HUDEP-2 (cell line): ENCODE results near the gene FAM227B.
"Not testable (repeated sequence)": the region's sequence is repeated elsewhere in the genome, so short reads cannot be mapped to it uniquely, and the experiment has no call there.

Experiments used
- DNase-seq, 76 experiments: peaks; one replicate each; lab custom pipeline; 2025; ENCODE audit not compliant: unreplicated experiment in 76 of 76; lab: John Stamatoyannopoulos, UW

FAM227B gene

GRCh38 chr15:49402515-49403296 is 217.9 kb downstream of the FAM227B start:
- DNase-seq: not testable (repeated sequence)

GRCh38 chr15:49387471-49387870 is 233.1 kb downstream of the FAM227B start:
- no peak for DNase-seq

- DNase-seq: no peak
Measured at GRCh38 chr15:49383266-49383665, 237.4 kb downstream of the FAM227B start.

- no peak for DNase-seq
Measured at GRCh38 chr15:49382394-49382793, 238.2 kb downstream of the FAM227B start.

GRCh38 chr15:49380912-49381311 is 239.7 kb downstream of the FAM227B start:
- no peak for DNase-seq

GRCh38 chr15:49379996-49380395 is 240.6 kb downstream of the FAM227B start:
- no peak for DNase-seq

GRCh38 chr15:49372366-49372765 is 248.3 kb downstream of the FAM227B start:
- no peak for DNase-seq

GRCh38 chr15:49370782-49371181 is 249.8 kb downstream of the FAM227B start:
- DNase-seq: peak in 6 of 76 experiments; percentile 1 to 6 (median 4)

- DNase-seq: no peak
Measured at GRCh38 chr15:49366496-49366895, 254.1 kb downstream of the FAM227B start.

GRCh38 chr15:49361370-49361769 is 259.2 kb downstream of the FAM227B start:
- no peak for DNase-seq

- not testable (repeated sequence) for DNase-seq
Measured at GRCh38 chr15:49354439-49354838, 266.2 kb downstream of the FAM227B start.

- no peak for DNase-seq
Measured at GRCh38 chr15:49343546-49343945, 277.1 kb downstream of the FAM227B start.

GRCh38 chr15:49339656-49340055 is 281.0 kb downstream of the FAM227B start:
- DNase-seq: no peak

- DNase-seq: no peak
Measured at GRCh38 chr15:49331951-49332350, 288.7 kb downstream of the FAM227B start.

- DNase-seq: no peak
Measured at GRCh38 chr15:49331442-49331841, 289.2 kb downstream of the FAM227B start.

- no peak for DNase-seq
Measured at GRCh38 chr15:49330166-49330565, 290.5 kb downstream of the FAM227B start.

- DNase-seq: no peak
Measured at GRCh38 chr15:49328941-49329340, 291.7 kb downstream of the FAM227B start.

- DNase-seq: no peak
Measured at GRCh38 chr15:49327927-49328326, 292.7 kb downstream of the FAM227B start.

- no peak for DNase-seq
Measured at GRCh38 chr15:49323207-49323606, 297.4 kb downstream of the FAM227B start.

GRCh38 chr15:49320351-49320750 is 300.3 kb downstream of the FAM227B start:
- no peak for DNase-seq

- no peak for DNase-seq
Measured at GRCh38 chr15:49315391-49315823, 305.2 kb downstream of the FAM227B start.

GRCh38 chr15:49314716-49315115 is 305.9 kb downstream of the FAM227B start:
- DNase-seq: no peak

- no peak for DNase-seq
Measured at GRCh38 chr15:49313650-49314049, 307.0 kb downstream of the FAM227B start.
